H1 (cell line): ENCODE measurements around the gene CTBP2. TPM values are rescaled to one million over a fixed set of nuclear protein-coding genes. Genes with fewer than 3 reads are reported as not detected.

ENCODE experiments used
- CTCF ChIA-PET: fragments of 300-600 bp; sonication (Branson Sonifier 250); formaldehyde crosslinking; loops from one replicate; lab custom pipeline; 2021; ENCODE audit not compliant: partially characterized antibody; lab: Charles Lee
- POLR2A ChIA-PET: fragments of 300-600 bp; sonication (Branson Sonifier 250); formaldehyde crosslinking; loops from one replicate; lab custom pipeline; 2021; ENCODE audit warnings: inconsistent platforms; ENCODE audit not compliant: partially characterized antibody; lab: Charles Lee
- DNase-seq, 2 experiments: peaks; one replicate each; pipeline versions ENCODE4 v3.0.0 to v3.0.0-alpha.2; 2010 to 2022; ENCODE audit warnings: low spot score in 2 of 2, low read depth in 1 of 2, mixed read lengths in 1 of 2
- FAIRE-seq: peaks from 2 replicates; lab custom pipeline; 2011; peaks lifted over from hg19 to GRCh38; lab: Jason Lieb, UNC
- H2AFZ ChIP-seq: 2 replicates; pipeline ENCODE4 v1.8.1; 2012; ENCODE audit warnings: low read length, inconsistent platforms
- H2AK5ac ChIP-seq: 2 replicates; pipeline ENCODE4 v1.6.1; 2013; ENCODE audit warnings: low read depth, low read length
- H2BK120ac ChIP-seq: replicated peaks from 2 replicates; pipeline ENCODE3; 2013; ENCODE audit warnings: low read depth, low read length, inconsistent platforms
- H2BK12ac ChIP-seq: 2 replicates; pipeline ENCODE4 v1.6.1; 2013; ENCODE audit warnings: low read depth, low read length
- H2BK15ac ChIP-seq: 2 replicates; pipeline ENCODE4 v1.6.1; 2013; ENCODE audit warnings: low read length
- H2BK20ac ChIP-seq: 2 replicates; pipeline ENCODE4 v1.6.1; 2013; ENCODE audit warnings: low read length
- H2BK5ac ChIP-seq: 2 replicates; pipeline ENCODE4 v1.6.1; 2013; ENCODE audit warnings: low read depth, low read length
- H3K14ac ChIP-seq: 2 replicates; pipeline ENCODE4 v1.6.1; 2013; ENCODE audit warnings: inconsistent platforms; ENCODE audit not compliant: insufficient read length
- H3K18ac ChIP-seq: 2 replicates; pipeline ENCODE4 v1.6.1; 2013; ENCODE audit warnings: low read length; ENCODE audit errors: extremely low read depth
- H3K23ac ChIP-seq: 2 replicates; pipeline ENCODE4 v1.6.1; 2013; ENCODE audit warnings: inconsistent platforms; ENCODE audit not compliant: insufficient read length
- H3K23me2 ChIP-seq: 2 replicates; pipeline ENCODE4 v1.6.1; 2013; ENCODE audit warnings: low read depth, low read length
- H3K27ac ChIP-seq: 2 replicates; pipeline ENCODE4 v1.6.1; 2011; ENCODE audit warnings: low read depth, low read length, inconsistent platforms
- H3K27me3 ChIP-seq, 4 experiments: replicated peaks in 1 of 4; 1 replicate in 1 of 4; 2 replicates in 3 of 4; pipeline versions ENCODE4 v1.6.1 to v1.8.1; 2011 to 2013; ENCODE audit warnings: low read length in 3 of 4, mild to moderate bottlenecking in 3 of 4, inconsistent platforms in 2 of 4, mixed read lengths in 2 of 4, moderate library complexity in 1 of 4; ENCODE audit not compliant: control insufficient read depth in 3 of 4, insufficient read depth in 3 of 4; ENCODE audit errors: extremely low read depth in 1 of 4
- H3K36me3 ChIP-seq, 4 experiments: 2 replicates each; pipeline versions ENCODE4 v1.6.1 to v1.8.1; 2011 to 2013; ENCODE audit warnings: mild to moderate bottlenecking in 4 of 4, low read length in 3 of 4, moderate library complexity in 2 of 4, control low read depth in 1 of 4, inconsistent platforms in 1 of 4; ENCODE audit not compliant: insufficient read depth in 4 of 4, control insufficient read depth in 2 of 4
- H3K4ac ChIP-seq: replicated peaks from 2 replicates; pipeline ENCODE3; 2013; ENCODE audit warnings: low read length, low read depth, mixed read lengths, inconsistent platforms; ENCODE audit not compliant: insufficient read length
- H3K4me1 ChIP-seq, 4 experiments: replicated peaks in 1 of 4; 1 replicate in 1 of 4; 2 replicates in 3 of 4; pipeline versions ENCODE4 v1.6.1 to v1.8.1; 2011 to 2013; ENCODE audit warnings: low read length in 3 of 4, inconsistent platforms in 2 of 4, mixed read lengths in 1 of 4; ENCODE audit not compliant: insufficient read depth in 4 of 4, control insufficient read depth in 3 of 4
- H3K4me2 ChIP-seq, 2 experiments: 2 replicates each; pipeline versions ENCODE4 v1.6.1 to v1.8.1; 2011 to 2013; ENCODE audit warnings: low read depth in 2 of 2, low read length in 2 of 2, control low read depth in 1 of 2, inconsistent platforms in 1 of 2, mild to moderate bottlenecking in 1 of 2; ENCODE audit not compliant: insufficient read depth in 1 of 2
- H3K4me3 ChIP-seq, 4 experiments: fragments of 200-600, 300-600 bp in 1 of 4; sonication (generic), shearing (Covaris generic), sonication (Bioruptor Twin) in 1 of 4; 2 replicates each; pipeline versions ENCODE4 v1.5.1 to v1.8.1; 2011 to 2016; ENCODE audit warnings: low read length in 4 of 4, low read depth in 3 of 4, control low read depth in 2 of 4, inconsistent platforms in 2 of 4, mild to moderate bottlenecking in 2 of 4, mixed read lengths in 1 of 4, moderate library complexity in 1 of 4; ENCODE audit not compliant: insufficient read depth in 2 of 4; ENCODE audit errors: extremely low read depth in 1 of 4
- H3K56ac ChIP-seq: replicated peaks from 2 replicates; pipeline ENCODE3; 2013; ENCODE audit warnings: low read depth, mild to moderate bottlenecking, mixed read lengths, low read length, inconsistent platforms; ENCODE audit not compliant: insufficient read length
- H3K79me1 ChIP-seq: 2 replicates; pipeline ENCODE4 v1.6.1; 2013; ENCODE audit warnings: low read depth, low read length, control low read depth
- H3K79me2 ChIP-seq, 2 experiments: 2 replicates each; pipeline versions ENCODE4 v1.6.1 to v1.8.1; 2012 to 2013; ENCODE audit warnings: low read length in 2 of 2, mild to moderate bottlenecking in 2 of 2, inconsistent platforms in 1 of 2; ENCODE audit not compliant: insufficient read depth in 2 of 2, control insufficient read depth in 1 of 2
- H3K9ac ChIP-seq, 4 experiments: replicated peaks in 1 of 4; 1 replicate in 1 of 4; 2 replicates in 3 of 4; pipeline versions ENCODE4 v1.6.1 to v1.8.1; 2011 to 2013; ENCODE audit warnings: low read depth in 3 of 4, low read length in 3 of 4, control low read depth in 2 of 4, mild to moderate bottlenecking in 2 of 4, moderate library complexity in 2 of 4, inconsistent platforms in 1 of 4; ENCODE audit errors: extremely low read depth in 1 of 4
- H3K9me3 ChIP-seq, 2 experiments: 2 replicates each; pipeline versions ENCODE4 v1.6.1 to v1.8.1; 2012 to 2013; ENCODE audit warnings: mild to moderate bottlenecking in 2 of 2, moderate library complexity in 2 of 2, control low read depth in 1 of 2, inconsistent platforms in 1 of 2, low read depth in 1 of 2, low read length in 1 of 2, mixed read lengths in 1 of 2; ENCODE audit not compliant: insufficient read depth in 2 of 2
- H4K20me1 ChIP-seq, 2 experiments: replicated peaks in 1 of 2; 2 replicates each; pipeline versions ENCODE3 to v1.8.1; 2011 to 2013; ENCODE audit warnings: inconsistent platforms in 2 of 2, low read length in 2 of 2, mild to moderate bottlenecking in 1 of 2; ENCODE audit not compliant: insufficient read depth in 2 of 2, control insufficient read depth in 1 of 2
- H4K5ac ChIP-seq: 2 replicates; pipeline ENCODE4 v1.6.1; 2013; ENCODE audit warnings: low read length, low read depth, mixed read lengths, inconsistent platforms; ENCODE audit not compliant: insufficient read length
- H4K8ac ChIP-seq: 2 replicates; pipeline ENCODE4 v1.8.0; 2013; ENCODE audit warnings: mild to moderate bottlenecking, moderate library complexity, low read length, inconsistent platforms; ENCODE audit not compliant: insufficient read depth; ENCODE audit errors: extremely low read depth
- H4K91ac ChIP-seq: replicated peaks from 2 replicates; pipeline ENCODE3; 2013; ENCODE audit warnings: low read length, mixed read lengths, inconsistent platforms; ENCODE audit not compliant: insufficient read length
- BACH1 ChIP-seq: IDR thresholded peaks from 2 replicates; pipeline ENCODE4 v1.6.1; 2012; ENCODE audit warnings: low read length, improper control_type of control experiment
- RFX5 ChIP-seq: IDR thresholded peaks from 2 replicates; pipeline ENCODE4 v1.6.1; 2011; ENCODE audit warnings: low read depth, low read length, improper control_type of control experiment, borderline replicate concordance
- RXRA ChIP-seq: IDR thresholded peaks from 2 replicates; pipeline ENCODE4 v1.6.1; 2011; ENCODE audit warnings: low read depth, mild to moderate bottlenecking, low read length, moderate library complexity; ENCODE audit not compliant: insufficient read depth
- WGBS, 2 experiments: shearing (Covaris generic) in 1 of 2; methylation state at CpG; one replicate each; pipeline versions ENCODE4 v1.1.6 to v1.1.7; 2013 to 2015; ENCODE audit warnings: low lambda C conversion rate in 2 of 2, mixed read lengths in 2 of 2, inconsistent platforms in 1 of 2, low coverage in 1 of 2, missing lambda C conversion rate in 1 of 2; ENCODE audit not compliant: insufficient replicate concordance in 2 of 2, insufficient coverage in 1 of 2, insufficient read length in 1 of 2; ENCODE audit errors: extremely low coverage in 1 of 2, missing lambda C conversion rate in 1 of 2; 5-methylcytosine and 5-hydroxymethylcytosine counted together
- polyA plus RNA-seq, 7 experiments: library from polyadenylated mRNA; depleted of rRNA in 3 of 7; stranded (reverse) in 5 of 7; unstranded in 2 of 7; fragments of >200 nt in 5 of 7; fragments of 200-250 nt in 2 of 7; gene quantifications; 1 replicate in 5 of 7; 2 replicates in 1 of 7; 4 replicates in 1 of 7; pipeline versions ENCODE4 v1.2.1 to v1.2.3, GENCODE V29; 2011 to 2013; ENCODE audit warnings: missing spikeins in 2 of 7, mixed read lengths in 2 of 7
- total RNA-seq: library from RNA; stranded (reverse); fragmentation: NEBNext Ultra II Directional; extraction: Animal tissue kit (Norgen Biotek cat#: 25700); gene quantifications from 2 replicates; pipeline ENCODE4 v1.2.1, GENCODE V29; 2021

CTBP2 gene
- total and polyA plus RNA-seq, 2 of the 8 experiments (the other 6 are each of a cell fraction or from before 2014, with no cell fraction given): 208 to 221 TPM

- H3K4me1 ChIP-seq: peaks cover 0 to 10% (median 5%) of the 10 kb centered on the region in 4 experiments; a peak in 4 of 7 replicates
- no peak overlapping the region for H4K8ac ChIP-seq
- no peak for FAIRE-seq
- no peak overlapping the region for H2BK15ac ChIP-seq
- no peak overlapping the region for H2AFZ ChIP-seq
- peaks cover 17 to 100% of the 10 kb centered on the region in 2 experiments for H3K79me2 ChIP-seq
- H3K23me2 ChIP-seq: no peaks in the 10 kb centered on the region
- H3K27me3 ChIP-seq: no peaks in the 10 kb centered on the region
- ChIA-PET CTCF (interaction anchor here (1.0 to 3.6 kb wide), 7 partner anchors 18 to 57 kb away, joined by 3 to 14 read pairs (median 3); no protein-coding TSS in a partner anchor), POLR2A (interaction anchor here (0.6 to 1.2 kb wide), 2 partner anchors 8 to 21 kb away, joined by 3 to 7 read pairs; no protein-coding TSS in a partner anchor)
- no peak overlapping the region for H4K91ac ChIP-seq
- TF ChIP-seq BACH1 (no peak), RXRA (no peak), RFX5 (no peak)
- H4K5ac ChIP-seq: no peak overlapping the region
- H3K36me3 ChIP-seq: peaks cover 0 to 46% (median 9%) of the 10 kb centered on the region in 4 experiments; a peak in 5 of 8 replicates
- peaks cover 37% of the 10 kb centered on the region for H3K79me1 ChIP-seq
- no peak overlapping the region for H3K23ac ChIP-seq
- H3K4me3 ChIP-seq: no peak overlapping the region
- no peak overlapping the region for H3K14ac ChIP-seq
- H3K56ac ChIP-seq: no peak overlapping the region
- H3K9me3 ChIP-seq: no peaks in the 10 kb centered on the region
- DNase-seq: no peak
- no peak overlapping the region for H2BK120ac ChIP-seq
- no peak overlapping the region for H2BK12ac ChIP-seq
- WGBS, 2 experiments: 93% methylated on average over 7 of the region's 10 CpGs; no CpG with 5 or more reads in 1 of the 2 experiments
- H3K4ac ChIP-seq: no peak overlapping the region
- peak overlapping the region; percentile 7; the same call in 1 of the 2 replicates for H3K18ac ChIP-seq
- H3K27ac ChIP-seq: no peak overlapping the region
- no peak overlapping the region for H2AK5ac ChIP-seq
- H3K4me2 ChIP-seq: no peak overlapping the region
- H2BK5ac ChIP-seq: peak overlapping the region; percentile 78
- H4K20me1 ChIP-seq: peaks cover 59 to 62% of the 10 kb centered on the region in 2 experiments
- H3K9ac ChIP-seq: no peak overlapping the region
- H2BK20ac ChIP-seq: no peak overlapping the region
Observed at GRCh38 chr10:125083576-125083920, 76.8 kb downstream of the CTBP2 start.
